Measurements from ENCODE around the gene CIITA.

- TF ChIP-seq CTCF (IDR thresholded peaks at IDR 0.05) (no peak), ZFX (IDR thresholded peaks at IDR 0.05; ENCODE audit: borderline replicate concordance) (no peak)
Observed at GRCh38 chr16:10871157-10871991, 5.6 kb upstream of the CIITA start.
